Activated naive CD4-positive, alpha-beta T cell (primary cell): ENCODE measurements around the gene RREB1.

Source experiments
- DNase-seq, 4 experiments: peaks; one replicate each; lab custom pipeline; 2025; lab: John Stamatoyannopoulos, UW

The RREB1 gene

DNA sequence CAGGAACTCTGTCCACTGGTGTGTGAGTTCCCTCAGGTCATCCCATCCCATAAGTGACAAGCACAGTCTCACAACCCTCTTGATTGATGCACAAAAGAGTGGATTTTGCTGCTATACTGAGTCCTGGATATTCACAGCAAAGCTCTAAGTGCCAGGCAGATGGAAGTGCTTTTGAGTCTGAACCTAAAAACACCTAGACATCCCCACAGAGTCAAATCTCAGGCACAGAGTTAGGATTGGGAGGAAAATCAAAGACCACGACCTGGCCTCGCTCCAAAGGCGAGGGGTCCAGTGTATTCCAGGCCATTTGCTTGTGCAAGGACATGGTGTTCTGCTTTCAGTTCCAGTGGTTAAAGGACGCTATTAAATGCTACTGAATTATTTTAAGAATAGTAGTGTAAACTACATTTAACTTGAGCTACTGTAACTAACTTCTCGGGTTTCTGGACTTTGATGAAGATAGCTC is 56.8 kb downstream of the RREB1 start:
- DNase-seq = no peak

DNA sequence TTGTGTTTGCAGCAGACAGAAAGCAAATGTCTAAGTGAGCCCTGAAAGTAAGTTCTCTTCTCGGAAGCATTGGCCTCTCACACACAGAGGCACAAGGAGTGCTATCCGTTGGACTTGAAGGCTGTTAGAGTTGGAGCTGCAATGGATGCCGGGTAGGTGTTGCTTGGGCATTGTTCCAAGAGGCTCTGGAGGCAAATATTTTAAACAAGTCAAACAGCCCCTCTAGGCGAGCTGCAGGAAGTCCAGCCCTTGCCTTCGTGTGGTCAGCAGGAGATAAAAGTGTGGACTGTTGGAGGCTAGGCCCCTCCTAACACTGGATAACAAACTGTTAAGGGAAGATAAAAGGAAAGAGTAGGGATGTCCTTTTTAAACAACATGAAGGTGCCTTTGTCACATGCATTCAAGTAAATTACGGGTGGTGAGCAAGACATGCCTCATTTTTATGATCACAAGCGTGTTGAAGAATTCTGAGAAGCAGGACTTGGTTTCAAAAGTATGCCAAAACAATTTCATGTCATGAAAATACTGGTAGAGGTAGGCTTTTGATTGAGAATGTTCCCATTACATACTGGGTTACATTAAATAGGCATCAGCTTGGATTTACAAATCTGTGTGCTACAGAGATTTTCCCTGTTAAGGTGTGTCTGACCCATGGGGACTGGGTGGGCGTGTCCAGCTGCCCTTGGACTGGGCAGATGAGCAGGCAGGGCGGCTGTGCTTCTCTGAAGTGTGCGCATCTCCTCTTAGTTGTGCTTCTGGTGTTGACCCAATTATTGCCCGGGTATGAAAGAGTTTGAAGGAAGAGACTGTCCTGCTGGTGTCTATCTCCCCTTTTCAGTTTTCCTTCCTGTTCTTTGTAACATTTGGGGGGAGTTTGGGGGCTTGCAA is 57.5 kb downstream of the RREB1 start:
- no peak for DNase-seq

DNA sequence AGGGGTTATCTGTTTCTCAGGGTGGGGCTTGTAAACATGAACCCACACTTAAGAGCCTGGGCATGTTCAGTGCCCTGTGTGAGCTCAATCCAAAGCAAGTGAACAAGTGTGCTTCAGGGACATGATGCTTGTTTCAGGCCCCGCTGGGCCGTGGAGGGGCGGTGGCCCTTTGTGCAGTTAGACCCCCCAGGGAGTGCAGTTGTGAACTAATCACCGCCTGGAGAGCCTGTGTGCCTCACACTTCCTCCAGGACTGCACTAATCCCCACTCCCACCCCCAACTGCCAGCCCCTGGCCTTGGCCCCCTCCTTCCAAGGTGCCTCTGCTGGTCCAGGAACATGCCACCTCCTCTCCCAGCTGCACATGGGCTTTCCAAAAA is 58.1 kb downstream of the RREB1 start:
- no peak for DNase-seq

DNA sequence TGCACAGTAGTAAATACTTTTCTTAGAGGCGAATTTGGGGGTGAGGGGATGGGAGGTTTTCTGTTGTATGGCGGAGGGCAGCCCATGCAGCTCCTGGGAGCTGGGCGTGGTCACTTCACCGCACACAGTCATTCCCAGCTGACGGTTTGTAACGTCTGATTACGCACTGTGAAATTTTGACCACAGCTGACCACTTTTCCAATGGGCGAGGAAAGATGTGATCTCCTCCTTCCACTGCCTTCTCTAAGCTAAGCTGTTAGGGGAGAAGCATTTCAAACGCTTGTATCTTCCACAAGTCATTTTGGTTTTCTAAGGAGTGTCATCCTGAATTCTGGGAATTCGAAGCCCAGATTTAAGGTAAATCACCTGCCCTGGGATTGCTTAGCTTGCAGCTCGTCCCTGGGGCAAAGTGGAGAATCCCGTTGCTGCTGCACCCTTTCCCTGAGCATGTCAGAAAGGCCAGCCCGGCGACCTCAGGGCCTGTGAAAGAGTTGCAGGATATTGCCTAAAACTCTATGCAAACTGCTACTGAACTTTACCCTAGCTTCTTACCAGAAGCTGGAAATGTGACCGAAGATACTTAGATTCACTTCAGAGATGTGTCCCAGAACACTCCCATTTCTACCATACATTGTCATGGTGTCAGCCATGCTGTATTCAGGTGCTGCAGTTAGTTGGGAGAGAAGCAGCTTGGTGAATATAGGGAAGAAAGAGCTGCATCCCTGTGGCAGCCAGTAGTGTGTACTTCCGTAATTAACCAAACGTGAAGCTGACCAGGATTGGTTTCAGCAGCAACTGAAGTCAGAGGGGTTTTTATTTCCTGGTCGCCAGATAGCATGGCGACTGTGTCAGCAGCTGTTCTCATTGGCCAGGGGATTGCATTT is 58.9 kb downstream of the RREB1 start:
- DNase-seq = no peak

DNA sequence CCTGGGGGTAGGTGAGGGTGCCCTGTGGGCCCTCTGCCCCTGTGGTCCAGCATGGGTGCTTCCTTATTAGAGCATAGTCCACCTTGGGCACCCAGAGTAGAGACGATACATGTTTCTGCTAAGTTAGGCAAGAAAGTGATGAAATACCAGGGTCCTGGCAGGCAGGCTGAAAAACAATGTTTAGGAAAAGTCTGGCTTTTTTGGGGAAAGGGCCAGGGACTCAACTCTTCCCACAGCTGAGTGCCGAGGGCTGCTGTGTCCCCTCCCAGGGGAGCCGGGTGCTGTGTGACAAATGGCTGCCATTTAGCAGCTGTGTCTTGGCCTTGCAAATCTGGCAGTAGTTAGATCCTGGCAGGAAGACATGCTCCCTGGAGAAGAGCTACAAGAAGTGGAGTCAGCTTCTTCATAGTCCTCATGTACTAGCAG is 61.5 kb downstream of the RREB1 start:
- no peak for DNase-seq

DNA sequence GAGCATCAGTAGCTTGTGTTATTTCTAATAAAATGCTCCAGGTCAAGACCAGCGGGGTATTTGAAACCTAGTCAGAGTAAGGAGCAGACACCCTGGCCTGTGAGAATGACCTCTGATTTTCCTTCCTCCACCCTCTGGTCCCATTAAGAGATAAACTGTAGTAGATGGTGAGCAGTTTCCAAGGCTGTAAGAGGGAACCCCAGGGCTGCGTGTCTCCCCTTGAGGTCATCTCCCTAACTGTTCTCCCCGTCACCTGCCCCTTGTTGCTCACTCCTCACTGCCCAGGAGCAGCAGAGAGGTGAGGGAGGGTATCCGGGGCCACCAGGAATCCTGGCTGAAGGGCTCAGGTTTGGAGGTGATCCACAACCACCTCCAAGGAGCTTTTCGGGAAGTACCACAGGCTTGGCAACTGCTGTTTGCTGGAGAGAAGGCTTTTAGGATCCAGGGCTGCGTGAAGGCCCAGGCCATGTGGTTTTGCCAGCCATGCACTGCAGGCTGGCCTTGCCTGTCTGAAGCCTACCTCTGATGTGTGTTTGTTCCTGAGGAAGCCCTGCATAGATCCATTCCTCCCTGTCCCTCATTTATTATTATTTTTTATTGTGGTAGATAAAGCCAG is 62.5 kb downstream of the RREB1 start:
- no peak for DNase-seq

DNA sequence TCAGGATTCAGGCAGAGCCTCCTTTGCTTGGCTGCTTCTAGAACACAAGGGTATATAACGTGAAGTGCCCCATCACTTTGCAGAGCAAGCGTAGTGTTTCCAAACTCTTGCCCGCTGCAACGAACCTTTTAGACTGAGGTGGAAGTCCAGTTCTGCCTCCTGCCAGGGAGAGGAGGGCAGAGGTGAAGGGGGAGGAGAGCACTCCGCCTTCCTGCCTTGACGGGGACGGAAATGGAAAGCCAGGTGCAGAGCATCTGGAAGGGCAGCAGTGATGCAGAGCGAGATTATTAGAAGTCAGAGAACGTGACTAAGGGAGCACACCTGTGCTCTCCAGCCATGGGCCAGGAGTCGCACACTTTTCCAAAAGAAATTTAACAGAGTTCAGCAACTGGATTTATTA is 63.4 kb downstream of the RREB1 start:
- no peak for DNase-seq

DNA sequence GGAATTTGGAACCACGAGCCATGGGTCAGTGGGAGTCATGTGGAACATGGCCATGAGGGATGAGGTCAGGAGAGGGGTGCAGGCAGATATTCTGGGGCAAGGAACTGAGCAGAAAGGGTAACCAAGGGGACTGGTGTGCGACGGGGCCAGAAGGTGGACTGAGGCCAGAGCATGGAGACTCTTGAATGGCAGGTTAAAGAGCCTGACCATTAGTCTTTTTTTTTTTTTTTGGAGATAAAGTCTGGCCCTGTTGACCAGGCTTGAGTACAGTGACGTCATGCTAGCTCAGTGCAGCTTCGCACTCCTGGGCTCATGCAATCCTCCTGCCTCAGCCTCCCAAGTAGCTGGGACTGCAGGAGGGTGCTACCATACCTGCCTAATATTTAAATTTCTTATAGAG is 64.0 kb downstream of the RREB1 start:
- DNase-seq = no peak

DNA sequence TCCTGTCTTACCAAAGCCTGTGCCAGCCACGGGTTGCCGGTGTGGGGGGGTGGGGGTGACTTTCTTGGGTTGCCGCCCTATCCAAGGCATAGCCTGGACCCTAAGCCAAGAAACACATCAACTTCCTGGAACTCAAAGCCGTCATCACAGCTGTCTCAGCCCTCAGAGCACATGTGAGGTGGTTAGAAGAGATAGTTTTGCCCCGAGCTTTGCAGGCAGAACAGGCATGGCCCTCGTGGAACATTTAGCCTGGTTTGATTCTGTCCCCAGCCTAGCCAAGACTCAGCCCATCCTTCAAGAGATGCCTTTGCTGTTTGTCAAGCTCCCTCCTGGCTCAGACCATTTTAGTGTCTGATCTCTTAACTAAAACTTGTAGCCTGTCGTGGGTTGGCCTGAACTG is 64.9 kb downstream of the RREB1 start:
- no peak for DNase-seq

DNA sequence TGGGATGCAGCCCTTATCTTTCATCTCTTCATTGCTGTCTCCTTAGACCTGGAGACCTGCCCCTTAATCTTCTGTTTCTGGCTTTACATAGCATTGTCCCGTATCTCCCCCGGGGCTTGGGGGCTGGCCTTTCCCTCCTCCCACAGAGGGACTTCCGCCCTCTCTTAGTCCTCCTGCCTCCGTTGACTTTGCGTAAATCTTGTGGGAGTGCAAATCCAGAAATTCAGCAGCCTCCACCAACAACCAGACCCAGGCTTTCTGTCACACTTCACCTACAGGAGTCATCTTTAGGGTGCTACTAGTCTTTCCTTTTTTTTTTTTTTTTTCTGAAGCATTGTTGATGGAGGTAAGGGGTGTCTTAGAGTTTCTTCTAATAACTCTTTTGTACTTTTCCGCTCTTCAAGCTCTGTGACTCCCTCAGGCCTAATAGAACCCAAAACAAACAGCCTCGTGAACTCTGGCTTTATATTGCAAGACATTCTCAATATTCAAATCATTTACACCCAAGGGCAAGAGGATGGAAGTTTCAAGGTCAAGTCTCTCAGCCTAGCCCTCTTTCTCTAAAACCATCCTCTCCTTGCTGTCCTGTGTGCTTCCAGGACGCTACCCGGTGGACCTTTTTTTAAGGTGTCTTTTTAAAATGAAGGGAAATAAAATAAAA is 66.2 kb downstream of the RREB1 start:
- DNase-seq = no peak

DNA sequence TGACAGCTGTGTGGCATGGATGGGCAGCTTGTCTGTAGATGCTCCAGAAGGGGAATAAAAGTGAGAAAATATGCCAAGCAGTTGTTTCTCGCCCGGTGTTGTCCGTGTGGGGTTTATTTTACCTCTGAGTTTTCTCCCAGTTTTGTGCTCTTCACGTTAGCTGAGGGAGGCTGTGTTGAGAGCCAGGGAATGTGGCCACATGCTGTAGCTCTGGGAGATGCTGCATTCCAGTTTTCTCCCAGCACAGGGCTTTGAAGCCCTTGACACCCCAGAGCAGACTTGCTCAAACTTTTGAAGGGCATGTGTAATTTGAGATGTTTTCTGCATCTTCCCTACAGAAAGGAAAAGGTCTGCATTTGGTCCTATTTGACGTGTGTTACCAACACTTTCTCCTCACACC is 67.7 kb downstream of the RREB1 start:
- no peak for DNase-seq

DNA sequence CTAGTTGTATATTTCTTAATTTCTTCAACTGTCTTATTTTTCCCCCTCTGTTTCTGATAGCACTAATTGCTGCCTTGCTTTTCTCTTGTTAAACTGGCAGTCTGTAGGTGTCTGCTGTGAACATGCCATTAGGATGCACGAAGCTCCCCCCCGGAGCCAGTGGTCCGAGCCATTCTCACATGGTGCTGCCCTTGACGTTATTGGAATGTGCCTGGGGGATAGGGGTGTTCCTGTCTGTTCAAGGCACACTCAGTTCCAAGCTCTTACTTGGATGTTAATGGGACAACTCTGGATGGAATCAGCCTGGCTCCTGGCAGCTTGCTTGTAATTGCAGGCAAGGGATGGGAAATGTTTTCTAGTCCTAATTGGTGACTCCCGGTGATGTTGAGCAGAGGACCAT is 68.4 kb downstream of the RREB1 start:
- DNase-seq = no peak

DNA sequence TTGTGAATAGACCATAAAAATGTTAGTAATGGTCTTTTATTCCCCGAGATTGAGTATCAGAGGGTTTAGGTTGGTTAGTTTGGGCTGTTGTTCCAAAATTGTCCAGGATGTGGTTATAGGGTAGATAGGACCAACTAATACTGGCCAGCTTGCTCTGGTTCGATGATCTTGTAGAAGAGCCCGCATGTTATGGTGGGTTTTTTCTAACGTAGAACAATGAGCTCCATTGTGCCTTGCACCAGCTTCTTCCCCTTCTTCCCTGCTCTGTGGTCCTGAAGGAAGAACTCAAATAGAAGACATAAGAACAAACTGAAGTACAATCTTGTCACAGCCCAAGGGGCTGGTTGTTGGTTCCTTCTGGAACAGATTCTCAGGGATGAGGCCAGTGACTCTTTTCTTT is 70.5 kb downstream of the RREB1 start:
- no peak for DNase-seq

DNA sequence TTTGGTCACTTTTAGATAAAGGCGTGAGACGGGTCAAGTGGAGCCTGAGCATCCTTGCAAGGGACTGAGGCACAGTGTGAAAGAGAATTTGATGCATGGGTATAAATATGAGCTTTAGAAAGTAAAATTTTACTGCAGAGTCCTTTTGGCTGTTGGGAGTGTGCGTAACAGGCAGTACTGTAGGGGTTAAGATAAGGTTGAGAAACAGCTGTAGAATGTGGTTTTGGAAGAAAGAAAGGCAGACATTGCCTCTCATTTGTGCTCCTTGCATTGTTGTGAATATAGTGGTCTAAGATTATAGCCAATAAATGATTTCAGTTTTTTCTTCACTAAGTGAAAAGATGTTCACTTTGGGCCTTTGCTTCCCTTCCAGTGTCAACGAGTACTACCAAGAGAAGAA is 73.0 kb downstream of the RREB1 start:
- no peak for DNase-seq

DNA sequence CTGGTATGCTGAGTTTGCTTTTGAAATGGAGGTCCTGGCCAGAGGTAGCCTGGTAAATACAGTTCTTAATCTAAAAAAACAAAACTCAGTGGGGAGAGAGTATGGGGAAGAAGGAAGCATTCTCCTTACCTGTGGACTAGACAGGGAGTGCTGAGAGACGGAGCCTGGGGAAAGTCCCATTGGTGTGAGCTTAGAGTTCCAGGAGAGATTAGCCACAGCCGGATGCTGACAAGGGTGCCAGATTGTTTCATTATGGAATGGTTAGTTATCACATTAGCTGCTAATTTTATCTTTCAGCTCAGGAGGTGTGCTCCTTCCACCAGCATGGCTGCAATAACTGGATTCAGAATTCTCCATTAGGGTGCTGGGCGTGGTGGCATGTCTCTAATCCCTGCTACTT is 75.9 kb downstream of the RREB1 start:
- no peak for DNase-seq

DNA sequence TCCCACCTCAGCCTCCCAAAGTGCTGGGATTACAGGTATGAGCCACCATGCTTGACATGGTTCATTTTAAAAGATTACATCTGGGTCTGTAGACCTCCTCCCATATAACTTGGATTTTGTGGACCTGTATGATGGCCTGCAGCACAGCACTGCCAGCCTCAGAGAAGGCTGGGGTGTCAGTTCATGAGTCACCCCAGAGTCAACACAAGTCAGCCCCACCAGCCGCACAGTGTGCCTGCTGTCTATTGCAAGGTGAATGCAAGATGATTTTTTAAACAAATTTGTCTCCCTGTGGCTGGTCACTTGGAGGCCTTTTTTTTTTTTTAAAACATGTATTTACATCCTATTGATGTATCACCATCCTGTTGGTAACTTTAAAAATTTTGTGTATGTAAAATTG is 76.7 kb downstream of the RREB1 start:
- DNase-seq = no peak

DNA sequence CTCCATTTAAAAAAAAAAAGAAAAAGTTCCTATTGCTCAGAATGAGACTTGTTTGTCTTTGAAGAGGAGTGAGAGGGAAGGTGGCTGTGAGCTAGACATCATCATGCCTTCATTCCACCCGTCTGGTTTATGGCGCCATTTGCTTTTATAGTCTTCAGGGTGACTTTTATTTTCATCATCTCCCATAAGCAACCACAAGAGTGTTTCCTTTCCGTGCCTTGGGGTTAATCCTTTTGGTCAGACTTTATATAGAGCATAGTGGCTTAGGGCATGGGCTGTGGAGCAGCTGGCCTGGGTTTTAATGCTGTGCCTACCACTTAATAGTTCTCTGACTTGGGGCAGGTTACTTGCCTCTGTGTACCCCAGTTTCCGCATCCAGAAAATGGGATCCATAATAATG is 77.8 kb downstream of the RREB1 start:
- no peak for DNase-seq

DNA sequence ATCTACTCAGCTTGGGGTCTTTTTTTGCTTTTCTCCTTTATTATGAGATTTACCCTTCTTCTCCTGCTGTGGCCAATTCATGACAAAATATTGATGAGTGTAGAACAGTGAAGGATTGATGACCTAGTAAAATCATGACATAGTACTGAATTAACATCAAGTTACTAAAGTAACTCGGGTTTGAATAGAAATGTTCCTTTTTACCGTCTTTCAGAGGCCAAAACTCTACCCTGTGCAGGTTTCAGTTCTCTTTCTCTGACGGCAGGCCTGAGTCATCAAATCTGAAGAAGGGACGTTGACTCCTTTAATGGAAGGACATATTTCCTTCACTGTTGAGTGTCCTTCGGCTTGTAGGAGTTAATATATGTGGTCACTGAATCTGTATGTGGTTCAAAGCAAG is 80.7 kb downstream of the RREB1 start:
- no peak for DNase-seq

DNA sequence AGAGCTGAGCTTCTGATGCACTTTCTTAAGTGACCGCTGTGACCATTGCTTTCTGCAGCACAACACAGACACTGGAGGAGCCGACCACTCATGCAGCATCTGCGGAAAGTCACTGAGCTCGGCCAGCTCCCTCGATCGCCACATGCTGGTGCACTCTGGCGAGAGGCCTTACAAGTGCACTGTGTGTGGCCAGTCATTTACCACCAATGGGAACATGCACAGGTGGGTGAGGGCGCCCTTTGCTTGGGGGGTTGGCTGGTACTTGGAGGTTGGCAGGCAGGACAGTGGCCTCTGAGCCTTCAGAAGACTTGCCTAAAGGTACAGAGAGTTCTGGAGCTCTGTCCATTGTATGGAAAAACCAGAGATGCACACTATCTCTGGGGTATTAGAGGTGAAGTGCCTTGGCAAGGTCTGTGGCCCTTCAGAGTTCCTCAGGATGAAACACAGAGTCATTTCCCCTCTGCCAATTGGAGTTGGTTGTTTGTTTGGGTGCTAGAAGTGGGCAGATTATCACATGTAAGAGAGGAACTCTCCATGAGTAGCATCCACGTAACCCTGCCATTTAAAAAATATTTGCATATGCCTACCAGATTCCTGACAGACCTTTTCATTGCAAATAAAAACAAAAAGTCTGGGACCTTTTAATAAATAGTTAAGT is 81.5 kb downstream of the RREB1 start:
- no peak for DNase-seq

DNA sequence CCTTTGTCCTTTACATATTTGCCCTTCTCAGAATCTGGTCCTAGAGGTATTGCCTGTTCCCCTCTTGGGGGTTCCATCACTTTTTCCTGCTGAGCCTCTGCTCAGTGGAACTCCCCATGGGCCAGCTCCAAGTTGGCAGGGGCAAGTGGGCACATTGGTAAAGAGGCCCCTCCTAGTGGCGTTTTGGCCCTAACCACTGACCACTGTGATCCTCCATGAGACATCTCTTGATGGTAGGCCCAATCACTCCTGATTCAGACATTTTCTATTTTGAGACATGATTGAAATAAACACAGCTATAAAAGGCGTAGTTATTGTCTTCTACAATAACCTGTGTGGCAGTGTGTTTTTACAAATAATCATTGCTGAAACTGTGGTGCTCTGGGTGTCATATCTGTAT is 83.0 kb downstream of the RREB1 start:
- no peak for DNase-seq

DNA sequence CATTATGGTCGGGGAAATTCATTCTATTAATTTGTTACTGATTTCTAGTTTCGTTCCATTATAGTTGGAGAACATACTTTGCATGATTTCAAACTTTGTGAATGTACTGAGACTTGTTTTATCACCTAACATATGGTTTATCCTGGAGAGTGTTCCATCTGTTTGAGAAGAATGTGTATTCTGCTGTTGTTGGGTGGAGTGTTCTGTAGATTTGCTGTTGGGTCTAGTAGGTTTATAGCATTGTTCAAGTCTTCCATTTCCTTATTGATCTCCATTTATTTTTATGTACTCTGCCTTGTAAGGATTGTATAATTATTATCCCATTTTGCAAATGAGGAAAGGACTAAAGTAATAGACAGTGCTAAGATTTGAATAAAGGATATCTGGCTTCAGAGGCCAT is 85.4 kb downstream of the RREB1 start:
- no peak for DNase-seq

DNA sequence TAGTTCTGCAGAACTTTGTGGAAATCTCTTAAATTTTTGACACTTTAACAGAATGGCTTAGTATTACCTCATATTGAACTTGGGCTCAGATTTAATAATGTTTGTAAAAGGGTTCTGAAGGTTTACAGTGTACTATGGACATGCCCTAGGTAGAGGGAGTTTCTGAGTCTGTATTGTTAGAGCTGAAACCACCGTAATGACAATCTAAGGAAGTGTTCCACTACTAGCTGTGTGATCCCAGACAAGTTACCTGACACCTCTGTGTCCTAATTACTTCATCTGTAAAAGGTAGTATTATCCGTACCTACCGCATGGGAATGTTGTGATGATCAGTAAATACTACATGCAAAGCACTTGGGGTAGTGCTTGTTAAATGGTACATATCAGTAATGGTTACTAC is 86.9 kb downstream of the RREB1 start:
- DNase-seq = no peak
